ENCODE data around the gene ATP5F1D. TPM values are rescaled to one million over a fixed set of nuclear protein-coding genes. Genes with fewer than 3 reads are reported as not detected.

ATP5F1D gene
- total and polyA plus RNA-seq, 12 donors, result 15.6 to 1,534 (median 229) TPM

- intact Hi-C loops (cut with DNase I), result no loop called here
- Histone ChIP-seq H3K9me3 (replicated peaks in 1 of 3) (no peaks in the 10 kb centered on the region), H3K27me3 (no peaks in the 10 kb centered on the region), H3K4me1 (replicated peaks in 1 of 2) (peaks cover 37 to 45% of the 10 kb centered on the region in 2 donors), H3K4me3 (peak within 1 kb of the TSS; percentile 34 to 93 (median 52)), H3K27ac (peak within 1 kb of the TSS; percentile 58 to 91 (median 79)), H3K36me3 (replicated peaks in 1 of 2) (peaks cover 0 to 8% of the 10 kb centered on the region in 2 donors)
- TF ChIP-seq POLR2A (IDR thresholded peaks at IDR 0.05) (peak; percentile 59 to 92), CTCF (IDR thresholded peaks at IDR 0.05) (no peak)
- peak; percentile 98 to 99 (median 99) for DNase-seq
- 4 to 18% (median 10%) methylated on average over 18 to 114 of the region's 114 CpGs for WGBS, 4 donors
Measured at GRCh38 chr19:1205114-1206099, 36.1 kb upstream of the ATP5F1D start, which contains the start of gene STK11. Gene STK11 (plus strand): TSS chr19:1205778. CDS start chr19:1206914, 1,136 bp downstream.

DNA sequence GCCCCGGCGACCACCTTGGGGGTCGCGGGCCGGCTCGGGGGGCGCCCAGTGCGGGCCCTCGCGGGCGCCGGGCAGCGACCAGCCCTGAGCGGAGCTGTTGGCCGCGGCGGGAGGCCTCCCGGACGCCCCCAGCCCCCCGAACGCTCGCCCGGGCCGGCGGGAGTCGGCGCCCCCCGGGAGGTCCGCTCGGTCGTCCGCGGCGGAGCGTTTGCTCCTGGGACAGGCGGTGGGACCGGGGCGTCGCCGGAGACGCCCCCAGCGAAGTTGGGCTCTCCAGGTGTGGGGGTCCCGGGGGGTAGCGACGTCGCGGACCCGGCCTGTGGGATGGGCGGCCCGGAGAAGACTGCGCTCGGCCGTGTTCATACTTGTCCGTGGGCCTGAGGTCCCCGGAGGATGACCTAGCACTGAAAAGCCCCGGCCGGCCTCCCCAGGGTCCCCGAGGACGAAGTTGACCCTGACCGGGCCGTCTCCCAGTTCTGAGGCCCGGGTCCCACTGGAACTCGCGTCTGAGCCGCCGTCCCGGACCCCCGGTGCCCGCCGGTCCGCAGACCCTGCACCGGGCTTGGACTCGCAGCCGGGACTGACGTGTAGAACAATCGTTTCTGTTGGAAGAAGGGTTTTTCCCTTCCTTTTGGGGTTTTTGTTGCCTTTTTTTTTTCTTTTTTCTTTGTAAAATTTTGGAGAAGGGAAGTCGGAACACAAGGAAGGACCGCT, 35.2 kb upstream of the ATP5F1D start:
- WGBS, 4 donors, result 0 to 1% (median 1%) methylated on average over 21 to 78 of the region's 78 CpGs
- Histone ChIP-seq H3K4me1 (replicated peaks in 1 of 2) (peaks cover 37 to 52% of the 10 kb centered on the region in 2 donors), H3K27me3 (no peaks in the 10 kb centered on the region), H3K36me3 (replicated peaks in 1 of 2) (peaks cover 0 to 10% of the 10 kb centered on the region in 2 donors), H3K4me3 (peak overlapping the region; percentile 34 to 93 (median 52)), H3K9me3 (replicated peaks in 1 of 3) (no peaks in the 10 kb centered on the region), H3K27ac (peak overlapping the region; percentile 58 to 91 (median 79))
- DNase-seq, result peak in 4 of 7 donors; percentile 24 to 42 (median 34)
- intact Hi-C loops (cut with DNase I), result no loop called here
- TF ChIP-seq POLR2A (IDR thresholded peaks at IDR 0.05), result no peak
- TF ChIP-seq CTCF (IDR thresholded peaks at IDR 0.05), result no peak

GRCh38 chr19:1206864-1207450, 34.6 kb upstream of the ATP5F1D start:
- peak in 4 of 7 donors; percentile 26 to 53 (median 40) for DNase-seq
- TF ChIP-seq POLR2A (IDR thresholded peaks at IDR 0.05) (no peak), CTCF (IDR thresholded peaks at IDR 0.05) (no peak)
- WGBS, 4 donors, result 1 to 2% (median 1%) methylated on average over 17 to 38 of the region's 38 CpGs
- Histone ChIP-seq H3K36me3 (replicated peaks in 1 of 2) (peaks cover 0 to 10% of the 10 kb centered on the region in 2 donors), H3K4me1 (replicated peaks in 1 of 2) (peaks cover 37 to 58% of the 10 kb centered on the region in 2 donors), H3K27me3 (no peaks in the 10 kb centered on the region), H3K27ac (peak overlapping the region; percentile 58 to 91 (median 79)), H3K4me3 (peak overlapping the region; percentile 34 to 93 (median 52)), H3K9me3 (replicated peaks in 1 of 3) (no peaks in the 10 kb centered on the region)
- intact Hi-C loops (cut with DNase I), result no loop called here

All from adrenal gland (tissue), 12 donors.